ENCODE data around the gene MAN1C1. TPM values are rescaled to one million over a fixed set of nuclear protein-coding genes. Genes with fewer than 3 reads are reported as not detected.

MAN1C1 gene
- total RNA-seq, 1 donor from 2014 or later, result 6.8 TPM

DNA sequence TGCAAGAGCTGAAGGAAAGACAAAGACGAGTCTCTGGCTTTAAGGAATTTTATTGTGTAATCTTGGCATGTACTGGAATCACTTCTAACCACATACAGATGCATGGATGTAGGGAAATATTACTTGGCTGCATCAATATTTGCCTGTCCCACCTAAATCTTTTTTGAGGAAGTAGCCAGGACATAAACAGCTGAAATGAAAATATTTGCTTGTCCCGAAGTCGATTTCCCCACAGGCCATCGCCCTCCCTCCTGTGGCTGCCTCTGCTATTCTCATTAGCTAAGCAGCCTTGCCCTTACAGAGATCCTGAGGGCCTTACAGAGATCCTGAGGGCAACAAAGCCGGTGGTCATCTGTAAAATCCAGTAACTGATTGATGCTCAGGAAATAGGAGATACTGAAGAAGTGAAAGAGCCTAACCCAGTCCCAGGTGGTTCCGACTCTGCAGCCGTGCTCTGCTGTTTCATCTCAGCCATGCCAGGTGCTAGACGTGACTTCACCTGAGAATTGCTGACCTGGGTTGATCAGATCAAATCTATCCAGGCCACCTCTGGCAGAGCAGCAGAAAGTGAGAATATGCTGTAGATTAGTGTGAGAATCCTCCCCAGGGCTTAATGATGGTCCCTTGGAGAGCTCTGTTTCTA is 25.5 kb downstream of the MAN1C1 start:
- TF ChIP-seq EZH2phosphoT487 (IDR thresholded peaks at IDR 0.05) (no peak), EZH2 (IDR thresholded peaks at IDR 0.05) (no peak)
- Histone ChIP-seq H3F3A (ENCODE audit: low read depth) (peaks cover 20% of the 10 kb centered on the region), H4K20me1 (ENCODE audit: low read depth) (peaks cover 6% of the 10 kb centered on the region), H3K27me3 (no peaks in the 10 kb centered on the region), H2AFZ (replicated peaks) (no peak overlapping the region), H3K36me3 (peaks cover 3% of the 10 kb centered on the region), H3K4me1 (peaks cover 22% of the 10 kb centered on the region), H3K79me2 (ENCODE audit: low read depth) (no peaks in the 10 kb centered on the region), H3K27ac (no peak overlapping the region), H3K9ac (no peak overlapping the region), H3K4me2 (peak overlapping the region; percentile 40), H3K9me3 (ENCODE audit: low read depth) (no peaks in the 10 kb centered on the region), H3K4me3 (no peak overlapping the region)
- H3K27ac Mint-ChIP-seq, result no peak overlapping the region
- no peak for DNase-seq (ENCODE audit: low spot score)
- H3K36me3 Mint-ChIP-seq, result peaks cover 2% of the 10 kb centered on the region
- H3K4me3 Mint-ChIP-seq, result no peak overlapping the region
- peaks cover 13% of the 10 kb centered on the region for H3K9me3 Mint-ChIP-seq
- H3K27me3 Mint-ChIP-seq (ENCODE audit: insufficient read depth, low read depth), result peaks cover 9% of the 10 kb centered on the region
- peaks cover 11% of the 10 kb centered on the region for H3K4me1 Mint-ChIP-seq

- no peaks in the 10 kb centered on the region for H3K9me3 ChIP-seq (ENCODE audit: low read depth)
- H3K36me3 ChIP-seq, result peaks cover 3% of the 10 kb centered on the region
- H3K9ac ChIP-seq, result no peak overlapping the region
- no peak overlapping the region for H2AFZ ChIP-seq (replicated peaks)
- H3K4me3 ChIP-seq, result no peak overlapping the region
- H3F3A ChIP-seq (ENCODE audit: low read depth), result peaks cover 20% of the 10 kb centered on the region
- Mint-ChIP-seq H3K4me3 (no peak overlapping the region), H3K27ac (no peak overlapping the region), H3K27me3 (ENCODE audit: insufficient read depth, low read depth) (peaks cover 9% of the 10 kb centered on the region), H3K9me3 (peaks cover 9% of the 10 kb centered on the region), H3K36me3 (no peaks in the 10 kb centered on the region), H3K4me1 (peaks cover 11% of the 10 kb centered on the region)
- DNase-seq (ENCODE audit: low spot score), result no peak
- H3K79me2 ChIP-seq (ENCODE audit: low read depth), result no peaks in the 10 kb centered on the region
- no peaks in the 10 kb centered on the region for H3K27me3 ChIP-seq
- peaks cover 22% of the 10 kb centered on the region for H3K4me1 ChIP-seq
- peaks cover 6% of the 10 kb centered on the region for H4K20me1 ChIP-seq (ENCODE audit: low read depth)
- TF ChIP-seq, protein P1, sequence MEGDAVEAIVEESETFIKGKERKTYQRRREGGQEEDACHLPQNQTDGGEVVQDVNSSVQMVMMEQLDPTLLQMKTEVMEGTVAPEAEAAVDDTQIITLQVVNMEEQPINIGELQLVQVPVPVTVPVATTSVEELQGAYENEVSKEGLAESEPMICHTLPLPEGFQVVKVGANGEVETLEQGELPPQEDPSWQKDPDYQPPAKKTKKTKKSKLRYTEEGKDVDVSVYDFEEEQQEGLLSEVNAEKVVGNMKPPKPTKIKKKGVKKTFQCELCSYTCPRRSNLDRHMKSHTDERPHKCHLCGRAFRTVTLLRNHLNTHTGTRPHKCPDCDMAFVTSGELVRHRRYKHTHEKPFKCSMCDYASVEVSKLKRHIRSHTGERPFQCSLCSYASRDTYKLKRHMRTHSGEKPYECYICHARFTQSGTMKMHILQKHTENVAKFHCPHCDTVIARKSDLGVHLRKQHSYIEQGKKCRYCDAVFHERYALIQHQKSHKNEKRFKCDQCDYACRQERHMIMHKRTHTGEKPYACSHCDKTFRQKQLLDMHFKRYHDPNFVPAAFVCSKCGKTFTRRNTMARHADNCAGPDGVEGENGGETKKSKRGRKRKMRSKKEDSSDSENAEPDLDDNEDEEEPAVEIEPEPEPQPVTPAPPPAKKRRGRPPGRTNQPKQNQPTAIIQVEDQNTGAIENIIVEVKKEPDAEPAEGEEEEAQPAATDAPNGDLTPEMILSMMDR (IDR thresholded peaks at IDR 0.05), result no peak
- TF ChIP-seq EZH2 (IDR thresholded peaks at IDR 0.05) (no peak), EZH2phosphoT487 (IDR thresholded peaks at IDR 0.05) (no peak)
- H3K4me2 ChIP-seq, result no peak overlapping the region
- no peak overlapping the region for H3K27ac ChIP-seq
Measured at GRCh38 chr1:25642574-25643108, 26.1 kb downstream of the MAN1C1 start.

- TF ChIP-seq EZH2 (IDR thresholded peaks at IDR 0.05) (no peak), EZH2phosphoT487 (IDR thresholded peaks at IDR 0.05) (no peak)
- TF ChIP-seq, protein P1 (IDR thresholded peaks at IDR 0.05), result no peak
Measured at GRCh38 chr1:25643929-25644328, 27.3 kb downstream of the MAN1C1 start.

GRCh38 chr1:25644962-25645361 is 28.4 kb downstream of the MAN1C1 start:
- Mint-ChIP-seq H3K27me3 (ENCODE audit: insufficient read depth, low read depth) (peaks cover 9% of the 10 kb centered on the region), H3K4me3 (no peak overlapping the region), H3K9me3 (no peaks in the 10 kb centered on the region), H3K36me3 (no peaks in the 10 kb centered on the region), H3K4me1 (peaks cover 27% of the 10 kb centered on the region), H3K27ac (no peak overlapping the region)
- TF ChIP-seq EZH2phosphoT487 (IDR thresholded peaks at IDR 0.05) (no peak), EZH2 (IDR thresholded peaks at IDR 0.05) (no peak)
- TF ChIP-seq, protein P1 (IDR thresholded peaks at IDR 0.05), result no peak
- Histone ChIP-seq H2AFZ (replicated peaks) (no peak overlapping the region), H3K79me2 (ENCODE audit: low read depth) (no peaks in the 10 kb centered on the region), H3K9ac (no peak overlapping the region), H4K20me1 (ENCODE audit: low read depth) (peaks cover 6% of the 10 kb centered on the region), H3K4me1 (peaks cover 25% of the 10 kb centered on the region), H3K4me3 (no peak overlapping the region), H3K4me2 (no peak overlapping the region), H3F3A (ENCODE audit: low read depth) (peaks cover 20% of the 10 kb centered on the region), H3K27ac (no peak overlapping the region), H3K27me3 (no peaks in the 10 kb centered on the region), H3K36me3 (no peaks in the 10 kb centered on the region), H3K9me3 (ENCODE audit: low read depth) (no peaks in the 10 kb centered on the region)
- no peak for DNase-seq (ENCODE audit: low spot score)

More at GRCh38 chr1:25643929-25644328, 27.3 kb downstream of the MAN1C1 start:
- H3K4me1 ChIP-seq, result peaks cover 22% of the 10 kb centered on the region
- DNase-seq (ENCODE audit: low spot score), result no peak
- Mint-ChIP-seq H3K27me3 (ENCODE audit: insufficient read depth, low read depth) (peaks cover 9% of the 10 kb centered on the region), H3K4me1 (peaks cover 19% of the 10 kb centered on the region), H3K27ac (no peak overlapping the region), H3K4me3 (no peak overlapping the region), H3K9me3 (peaks cover 5% of the 10 kb centered on the region), H3K36me3 (no peaks in the 10 kb centered on the region)
- no peaks in the 10 kb centered on the region for H3K9me3 ChIP-seq (ENCODE audit: low read depth)
- H2AFZ ChIP-seq (replicated peaks), result no peak overlapping the region
- H3F3A ChIP-seq (ENCODE audit: low read depth), result peaks cover 20% of the 10 kb centered on the region
- H4K20me1 ChIP-seq (ENCODE audit: low read depth), result peaks cover 6% of the 10 kb centered on the region
- no peak overlapping the region for H3K4me3 ChIP-seq
- no peak overlapping the region for H3K9ac ChIP-seq
- H3K36me3 ChIP-seq, result peaks cover 3% of the 10 kb centered on the region
- H3K27me3 ChIP-seq, result no peaks in the 10 kb centered on the region
- no peak overlapping the region for H3K27ac ChIP-seq
- H3K4me2 ChIP-seq, result no peak overlapping the region
- H3K79me2 ChIP-seq (ENCODE audit: low read depth), result no peaks in the 10 kb centered on the region

Data from neural progenitor cell (in vitro differentiated cells).